Testis (tissue), 2 donors: ENCODE data around the gene VPS13C.

ENCODE experiments used
- POLR2A ChIP-seq: fragments of 450-650 bp; IDR thresholded peaks from one replicate; pipeline ENCODE4 v1.6.1; 2017; ENCODE audit warnings: antibody characterized with exemption, mild to moderate bottlenecking, moderate library complexity
- TF ChIP-seq, protein P1 (sequence below), 3 experiments: fragments of 450-650 bp in 2 of 3; fragments of 200-600 bp in 1 of 3; sonication (generic) in 1 of 3; IDR thresholded peaks; one replicate each; pipeline ENCODE4 v1.5.1; 2016 to 2019; ENCODE audit warnings: antibody characterized with exemption in 3 of 3, mild to moderate bottlenecking in 2 of 3, moderate library complexity in 1 of 3

DNA sequence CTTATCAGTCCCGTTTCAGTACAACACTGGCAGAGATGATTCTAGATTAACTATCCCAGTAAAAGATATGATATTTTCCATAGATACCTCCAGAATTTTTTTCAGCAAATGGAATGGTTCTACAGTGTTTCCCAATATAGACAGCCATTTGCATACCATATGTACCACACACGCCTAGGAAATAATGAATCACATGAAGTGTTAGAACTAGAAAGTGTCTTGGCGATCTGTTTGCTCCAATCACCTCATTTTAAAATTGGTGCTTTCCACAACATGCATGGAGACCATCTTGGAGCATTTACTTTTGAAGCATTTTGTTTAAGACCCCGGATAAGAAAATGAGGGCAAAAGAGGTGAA lies 8.5 kb upstream of the VPS13C start:
- TF ChIP-seq, protein P1, sequence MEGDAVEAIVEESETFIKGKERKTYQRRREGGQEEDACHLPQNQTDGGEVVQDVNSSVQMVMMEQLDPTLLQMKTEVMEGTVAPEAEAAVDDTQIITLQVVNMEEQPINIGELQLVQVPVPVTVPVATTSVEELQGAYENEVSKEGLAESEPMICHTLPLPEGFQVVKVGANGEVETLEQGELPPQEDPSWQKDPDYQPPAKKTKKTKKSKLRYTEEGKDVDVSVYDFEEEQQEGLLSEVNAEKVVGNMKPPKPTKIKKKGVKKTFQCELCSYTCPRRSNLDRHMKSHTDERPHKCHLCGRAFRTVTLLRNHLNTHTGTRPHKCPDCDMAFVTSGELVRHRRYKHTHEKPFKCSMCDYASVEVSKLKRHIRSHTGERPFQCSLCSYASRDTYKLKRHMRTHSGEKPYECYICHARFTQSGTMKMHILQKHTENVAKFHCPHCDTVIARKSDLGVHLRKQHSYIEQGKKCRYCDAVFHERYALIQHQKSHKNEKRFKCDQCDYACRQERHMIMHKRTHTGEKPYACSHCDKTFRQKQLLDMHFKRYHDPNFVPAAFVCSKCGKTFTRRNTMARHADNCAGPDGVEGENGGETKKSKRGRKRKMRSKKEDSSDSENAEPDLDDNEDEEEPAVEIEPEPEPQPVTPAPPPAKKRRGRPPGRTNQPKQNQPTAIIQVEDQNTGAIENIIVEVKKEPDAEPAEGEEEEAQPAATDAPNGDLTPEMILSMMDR (IDR thresholded peaks at IDR 0.05): no peak
- no peak for TF ChIP-seq POLR2A
